ENCODE results near the gene RPGR. TPM values are rescaled to one million over a fixed set of nuclear protein-coding genes. Genes with fewer than 3 reads are reported as not detected.

RPGR gene
- polyA plus RNA-seq, 1 donor from 2014 or later, result 6.5 TPM

DNA sequence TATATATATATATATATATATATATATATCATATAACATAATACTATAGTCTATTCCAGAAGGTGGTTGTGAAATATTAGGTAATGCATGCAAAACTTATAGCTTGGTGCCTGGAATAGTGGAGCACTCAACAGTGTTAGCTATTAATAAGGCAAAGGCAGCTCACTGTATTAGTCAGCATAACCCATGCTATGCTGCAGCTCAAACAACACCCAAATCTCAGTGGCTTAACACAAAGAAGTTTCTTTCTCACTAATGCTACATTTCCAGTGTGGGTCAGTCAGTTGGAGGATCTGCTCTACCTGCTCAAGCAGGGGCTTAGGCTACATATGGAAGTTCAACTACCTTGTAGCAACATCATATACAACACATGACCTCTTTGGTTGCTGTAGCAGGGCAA, 5.2 kb upstream of the RPGR start:
- no peaks in the 10 kb centered on the region for H3K27me3 ChIP-seq (ENCODE audit: insufficient read depth, low read depth, low read length)
- no peak overlapping the region for H3K4me2 ChIP-seq (ENCODE audit: low read length)
- H3K9ac ChIP-seq (ENCODE audit: low read length), result no peak overlapping the region
- no peak overlapping the region for H2AFZ ChIP-seq (ENCODE audit: low read depth, low read length)
- H3K9me2 ChIP-seq (ENCODE audit: insufficient read depth, low read length), result no peaks in the 10 kb centered on the region
- no peaks in the 10 kb centered on the region for H3F3A ChIP-seq (ENCODE audit: insufficient read depth, low read length, poor library complexity, severe bottlenecking)
- H3K27ac ChIP-seq (ENCODE audit: low read length), result no peak overlapping the region
- H3K36me3 ChIP-seq (ENCODE audit: insufficient read depth, low read length), result no peaks in the 10 kb centered on the region
- TF ChIP-seq, protein P1, sequence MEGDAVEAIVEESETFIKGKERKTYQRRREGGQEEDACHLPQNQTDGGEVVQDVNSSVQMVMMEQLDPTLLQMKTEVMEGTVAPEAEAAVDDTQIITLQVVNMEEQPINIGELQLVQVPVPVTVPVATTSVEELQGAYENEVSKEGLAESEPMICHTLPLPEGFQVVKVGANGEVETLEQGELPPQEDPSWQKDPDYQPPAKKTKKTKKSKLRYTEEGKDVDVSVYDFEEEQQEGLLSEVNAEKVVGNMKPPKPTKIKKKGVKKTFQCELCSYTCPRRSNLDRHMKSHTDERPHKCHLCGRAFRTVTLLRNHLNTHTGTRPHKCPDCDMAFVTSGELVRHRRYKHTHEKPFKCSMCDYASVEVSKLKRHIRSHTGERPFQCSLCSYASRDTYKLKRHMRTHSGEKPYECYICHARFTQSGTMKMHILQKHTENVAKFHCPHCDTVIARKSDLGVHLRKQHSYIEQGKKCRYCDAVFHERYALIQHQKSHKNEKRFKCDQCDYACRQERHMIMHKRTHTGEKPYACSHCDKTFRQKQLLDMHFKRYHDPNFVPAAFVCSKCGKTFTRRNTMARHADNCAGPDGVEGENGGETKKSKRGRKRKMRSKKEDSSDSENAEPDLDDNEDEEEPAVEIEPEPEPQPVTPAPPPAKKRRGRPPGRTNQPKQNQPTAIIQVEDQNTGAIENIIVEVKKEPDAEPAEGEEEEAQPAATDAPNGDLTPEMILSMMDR (IDR thresholded peaks at IDR 0.05; ENCODE audit: poor library complexity, severe bottlenecking), result no peak
- no peak for TF ChIP-seq EP300 (conservative IDR thresholded peaks at IDR 0.05; ENCODE audit: poor library complexity, severe bottlenecking)
- TF ChIP-seq, protein P2, sequence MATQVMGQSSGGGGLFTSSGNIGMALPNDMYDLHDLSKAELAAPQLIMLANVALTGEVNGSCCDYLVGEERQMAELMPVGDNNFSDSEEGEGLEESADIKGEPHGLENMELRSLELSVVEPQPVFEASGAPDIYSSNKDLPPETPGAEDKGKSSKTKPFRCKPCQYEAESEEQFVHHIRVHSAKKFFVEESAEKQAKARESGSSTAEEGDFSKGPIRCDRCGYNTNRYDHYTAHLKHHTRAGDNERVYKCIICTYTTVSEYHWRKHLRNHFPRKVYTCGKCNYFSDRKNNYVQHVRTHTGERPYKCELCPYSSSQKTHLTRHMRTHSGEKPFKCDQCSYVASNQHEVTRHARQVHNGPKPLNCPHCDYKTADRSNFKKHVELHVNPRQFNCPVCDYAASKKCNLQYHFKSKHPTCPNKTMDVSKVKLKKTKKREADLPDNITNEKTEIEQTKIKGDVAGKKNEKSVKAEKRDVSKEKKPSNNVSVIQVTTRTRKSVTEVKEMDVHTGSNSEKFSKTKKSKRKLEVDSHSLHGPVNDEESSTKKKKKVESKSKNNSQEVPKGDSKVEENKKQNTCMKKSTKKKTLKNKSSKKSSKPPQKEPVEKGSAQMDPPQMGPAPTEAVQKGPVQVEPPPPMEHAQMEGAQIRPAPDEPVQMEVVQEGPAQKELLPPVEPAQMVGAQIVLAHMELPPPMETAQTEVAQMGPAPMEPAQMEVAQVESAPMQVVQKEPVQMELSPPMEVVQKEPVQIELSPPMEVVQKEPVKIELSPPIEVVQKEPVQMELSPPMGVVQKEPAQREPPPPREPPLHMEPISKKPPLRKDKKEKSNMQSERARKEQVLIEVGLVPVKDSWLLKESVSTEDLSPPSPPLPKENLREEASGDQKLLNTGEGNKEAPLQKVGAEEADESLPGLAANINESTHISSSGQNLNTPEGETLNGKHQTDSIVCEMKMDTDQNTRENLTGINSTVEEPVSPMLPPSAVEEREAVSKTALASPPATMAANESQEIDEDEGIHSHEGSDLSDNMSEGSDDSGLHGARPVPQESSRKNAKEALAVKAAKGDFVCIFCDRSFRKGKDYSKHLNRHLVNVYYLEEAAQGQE (IDR thresholded peaks at IDR 0.05; ENCODE audit: borderline replicate concordance), result no peak
- TF ChIP-seq TAF1 (IDR thresholded peaks at IDR 0.05; ENCODE audit: low read depth), result no peak
- TF ChIP-seq RAD21 (conservative IDR thresholded peaks at IDR 0.05), result no peak
- TF ChIP-seq EZH2 (IDR thresholded peaks at IDR 0.05; ENCODE audit: borderline replicate concordance, insufficient read depth, low read length, poor library complexity, severe bottlenecking), result no peak
- no peak overlapping the region for H3K4me3 ChIP-seq (ENCODE audit: low read length)
- no peaks in the 10 kb centered on the region for H3K9me3 ChIP-seq (ENCODE audit: low read length)
- no peaks in the 10 kb centered on the region for H4K20me1 ChIP-seq (ENCODE audit: insufficient read depth)
- H3K79me2 ChIP-seq (replicated peaks; ENCODE audit: insufficient read depth, low read length), result no peaks in the 10 kb centered on the region

DNA sequence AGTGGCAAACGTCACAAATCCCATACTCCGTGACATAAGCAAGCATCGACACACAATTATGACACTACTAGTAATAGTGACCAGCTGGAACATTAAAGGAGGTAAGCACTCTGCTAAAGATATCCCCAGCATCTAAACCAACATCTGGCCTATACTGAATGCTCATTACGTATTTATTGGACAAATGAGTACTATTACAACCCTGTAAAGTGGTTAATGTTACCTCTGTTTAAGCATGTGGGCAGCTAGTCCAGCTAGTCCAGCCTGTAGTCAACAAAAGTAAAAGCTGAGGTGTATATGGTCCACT, 419 bp upstream of the RPGR start:
- Histone ChIP-seq H3F3A (ENCODE audit: insufficient read depth, low read length, poor library complexity, severe bottlenecking) (no peaks in the 10 kb centered on the region), H3K9me2 (ENCODE audit: insufficient read depth, low read length) (no peaks in the 10 kb centered on the region), H2AFZ (ENCODE audit: low read depth, low read length) (no peak overlapping the region), H3K27me3 (ENCODE audit: insufficient read depth, low read depth, low read length) (no peaks in the 10 kb centered on the region), H3K9ac (ENCODE audit: low read length) (peak overlapping the region; percentile 41), H3K4me2 (ENCODE audit: low read length) (no peak overlapping the region), H3K4me3 (ENCODE audit: low read length) (peak overlapping the region; percentile 83), H3K27ac (ENCODE audit: low read length) (no peak overlapping the region), H3K9me3 (ENCODE audit: low read length) (no peaks in the 10 kb centered on the region), H4K20me1 (ENCODE audit: insufficient read depth) (no peaks in the 10 kb centered on the region), H3K79me2 (replicated peaks; ENCODE audit: insufficient read depth, low read length) (no peaks in the 10 kb centered on the region), H3K36me3 (ENCODE audit: insufficient read depth, low read length) (no peaks in the 10 kb centered on the region)
- TF ChIP-seq, protein P1 (IDR thresholded peaks at IDR 0.05; ENCODE audit: poor library complexity, severe bottlenecking), result peak; percentile 23
- TF ChIP-seq, protein P2 (IDR thresholded peaks at IDR 0.05; ENCODE audit: borderline replicate concordance), result no peak
- no peak for TF ChIP-seq MXI1 (conservative IDR thresholded peaks at IDR 0.05; ENCODE audit: poor library complexity, severe bottlenecking)
- TF ChIP-seq TAF1 (IDR thresholded peaks at IDR 0.05; ENCODE audit: low read depth), result no peak
- peak; percentile 20 for TF ChIP-seq SMC3 (conservative IDR thresholded peaks at IDR 0.05; ENCODE audit: poor library complexity)

All from neural cell (in vitro differentiated cells).